K562 (cell line): ENCODE measurements around the gene PCP2. TPM values are rescaled to one million over a fixed set of nuclear protein-coding genes. Genes with fewer than 3 reads are reported as not detected.

Source experiments
- ARID2 ChIP-seq: fragments of 450-650 bp; IDR thresholded peaks from 2 replicates; pipeline ENCODE4 v1.6.1; 2017; ENCODE audit warnings: antibody characterized with exemption, mild to moderate bottlenecking
- CCAR2 ChIP-seq: fragments of 200-400 bp; formaldehyde crosslinking; IDR thresholded peaks from 2 replicates; pipeline ENCODE4 v1.6.1; 2017; ENCODE audit warnings: mild to moderate bottlenecking, low read depth, low read length
- CREBBP ChIP-seq: IDR thresholded peaks from one replicate; pipeline ENCODE4 v1.6.1; 2012; ENCODE audit warnings: low read depth, mild to moderate bottlenecking, control low read depth, inconsistent platforms, low read length
- ETV1 ChIP-seq: fragments of 450-650 bp; conservative IDR thresholded peaks from 2 replicates; pipeline ENCODE4 v1.6.1; 2016; ENCODE audit warnings: missing genetic modification characterization, control low read depth, low read depth, missing compliant biosample characterization
- EZH2 ChIP-seq: IDR thresholded peaks from 2 replicates; pipeline ENCODE4 v1.6.1; 2012; ENCODE audit warnings: low read depth, mild to moderate bottlenecking, inconsistent platforms, low read length, borderline replicate concordance
- FOXP1 ChIP-seq: sonication (generic); formaldehyde crosslinking; IDR thresholded peaks from 2 replicates; pipeline ENCODE4 v1.8.0; 2022; ENCODE audit warnings: mild to moderate bottlenecking, missing genetic modification reagents
- HOXB6 ChIP-seq: fragments of 250-450 bp; sonication (Bioruptor Pico); IDR thresholded peaks from 2 replicates; pipeline ENCODE4 v1.5.1; 2022; ENCODE audit warnings: mild to moderate bottlenecking, borderline replicate concordance
- KDM5B ChIP-seq: fragments of 200-600 bp; sonication (generic); IDR thresholded peaks from 2 replicates; pipeline ENCODE4 v1.6.1; 2012; ENCODE audit warnings: low read depth, mild to moderate bottlenecking, moderate library complexity, low read length, control low read depth, inconsistent platforms; ENCODE audit not compliant: insufficient replicate concordance
- KLF1 ChIP-seq: fragments of 450-650 bp; IDR thresholded peaks from 2 replicates; pipeline ENCODE4 v1.6.1; 2016; ENCODE audit warnings: missing genetic modification characterization, missing compliant biosample characterization
- PHB ChIP-seq: fragments of 250-450 bp; sonication (Bioruptor Pico); IDR thresholded peaks from 2 replicates; pipeline ENCODE4 v1.5.0; 2021
- POLR3G ChIP-seq: IDR thresholded peaks from 2 replicates; pipeline ENCODE4 v1.6.1; 2011; ENCODE audit not compliant: insufficient read length, insufficient replicate concordance; ENCODE audit errors: extremely low read depth
- PRDM10 ChIP-seq: fragments of 450-650 bp; IDR thresholded peaks from 2 replicates; pipeline ENCODE4 v1.6.1; 2018; ENCODE audit not compliant: partially characterized antibody
- RHOXF2B ChIP-seq: fragments of 250-450 bp; sonication (Bioruptor Pico); conservative IDR thresholded peaks from 2 replicates; pipeline ENCODE4 v1.5.1; 2021
- SAP30 ChIP-seq: fragments of 200-600 bp; sonication (generic); IDR thresholded peaks from 2 replicates; pipeline ENCODE4 v1.6.1; 2012; ENCODE audit warnings: borderline replicate concordance, low read depth, mild to moderate bottlenecking, moderate library complexity, low read length, control low read depth, inconsistent platforms; ENCODE audit not compliant: insufficient read depth, poor library complexity, severe bottlenecking
- SMARCB1 ChIP-seq: IDR thresholded peaks from 2 replicates; pipeline ENCODE4 v1.6.1; 2011; ENCODE audit warnings: improper control_type of control experiment, low read depth; ENCODE audit not compliant: insufficient read length
- SREBF2 ChIP-seq: sonication (generic); formaldehyde crosslinking; IDR thresholded peaks from 2 replicates; pipeline ENCODE4 v1.4.0; 2020; ENCODE audit warnings: mild to moderate bottlenecking, missing genetic modification reagents
- ZNF561 ChIP-seq: fragments of 450-650 bp; formaldehyde crosslinking; conservative IDR thresholded peaks from 2 replicates; pipeline ENCODE4 v1.4.0; 2020; ENCODE audit warnings: mild to moderate bottlenecking, moderate library complexity
- ZNF778 ChIP-seq: fragments of 450-650 bp; formaldehyde crosslinking; IDR thresholded peaks from 2 replicates; pipeline ENCODE4 v1.4.0; 2020; ENCODE audit warnings: mild to moderate bottlenecking, moderate library complexity
- polyA plus RNA-seq, 8 experiments: library from polyadenylated mRNA; depleted of rRNA in 4 of 8; stranded (reverse) in 5 of 8; unstranded in 3 of 8; fragments of >200 nt; fragmentation: Nextera tagmentation in 2 of 8; fragmentation: Illumina TruSeq in 1 of 8; extraction: Ambion mirVana in 2 of 8; extraction: Trizol in 1 of 8; gene quantifications; 2 replicates each; pipeline versions ENCODE4 v1.2.1 to v1.2.3, GENCODE V29; 2011 to 2014; ENCODE audit warnings: inconsistent platforms in 1 of 8, missing spikeins in 1 of 8
- total RNA-seq, 7 experiments: library from RNA; depleted of rRNA in 6 of 7; stranded (reverse); fragments of >200 nt in 6 of 7; fragmentation: Illumina TruSeq in 2 of 7; extraction: Trizol in 2 of 7; gene quantifications; 2 replicates each; pipeline versions ENCODE4 v1.2.1 to v1.2.3, GENCODE V29; 2011 to 2021; ENCODE audit warnings: low replicate concordance in 1 of 7
- TF ChIP-seq, protein P1 (sequence below): fragments of 200-800 bp; sonication (Bioruptor generic); IDR thresholded peaks from 2 replicates; pipeline ENCODE4 v1.6.1; 2016; ENCODE audit warnings: missing genetic modification characterization, missing compliant biosample characterization

PCP2 gene
- total and polyA plus RNA-seq, 9 of the 15 experiments (the other 6 are each of a cell fraction or from before 2014, with no cell fraction given) = 0.17 to 1.3 (median 0.49) TPM; not detected in 3

GRCh38 chr19:7637374-7638256, 4.1 kb upstream of the PCP2 start (continued):
- TF ChIP-seq CCAR2 = no peak
- peak; percentile 98 for TF ChIP-seq ETV1 (tag)
- TF ChIP-seq POLR3G = no peak
- TF ChIP-seq KLF1 (tag) = 0 out of 2 replicates have a peak, but pooled peaks have one; percentile 27
- no peak for TF ChIP-seq CREBBP
- TF ChIP-seq PRDM10 = no peak
- peak; percentile 59 for TF ChIP-seq SAP30
- TF ChIP-seq FOXP1 (CRISPR knock-in tag) = no peak
- TF ChIP-seq ZNF561 (CRISPR knock-in tag) = no peak
- TF ChIP-seq, protein P1, sequence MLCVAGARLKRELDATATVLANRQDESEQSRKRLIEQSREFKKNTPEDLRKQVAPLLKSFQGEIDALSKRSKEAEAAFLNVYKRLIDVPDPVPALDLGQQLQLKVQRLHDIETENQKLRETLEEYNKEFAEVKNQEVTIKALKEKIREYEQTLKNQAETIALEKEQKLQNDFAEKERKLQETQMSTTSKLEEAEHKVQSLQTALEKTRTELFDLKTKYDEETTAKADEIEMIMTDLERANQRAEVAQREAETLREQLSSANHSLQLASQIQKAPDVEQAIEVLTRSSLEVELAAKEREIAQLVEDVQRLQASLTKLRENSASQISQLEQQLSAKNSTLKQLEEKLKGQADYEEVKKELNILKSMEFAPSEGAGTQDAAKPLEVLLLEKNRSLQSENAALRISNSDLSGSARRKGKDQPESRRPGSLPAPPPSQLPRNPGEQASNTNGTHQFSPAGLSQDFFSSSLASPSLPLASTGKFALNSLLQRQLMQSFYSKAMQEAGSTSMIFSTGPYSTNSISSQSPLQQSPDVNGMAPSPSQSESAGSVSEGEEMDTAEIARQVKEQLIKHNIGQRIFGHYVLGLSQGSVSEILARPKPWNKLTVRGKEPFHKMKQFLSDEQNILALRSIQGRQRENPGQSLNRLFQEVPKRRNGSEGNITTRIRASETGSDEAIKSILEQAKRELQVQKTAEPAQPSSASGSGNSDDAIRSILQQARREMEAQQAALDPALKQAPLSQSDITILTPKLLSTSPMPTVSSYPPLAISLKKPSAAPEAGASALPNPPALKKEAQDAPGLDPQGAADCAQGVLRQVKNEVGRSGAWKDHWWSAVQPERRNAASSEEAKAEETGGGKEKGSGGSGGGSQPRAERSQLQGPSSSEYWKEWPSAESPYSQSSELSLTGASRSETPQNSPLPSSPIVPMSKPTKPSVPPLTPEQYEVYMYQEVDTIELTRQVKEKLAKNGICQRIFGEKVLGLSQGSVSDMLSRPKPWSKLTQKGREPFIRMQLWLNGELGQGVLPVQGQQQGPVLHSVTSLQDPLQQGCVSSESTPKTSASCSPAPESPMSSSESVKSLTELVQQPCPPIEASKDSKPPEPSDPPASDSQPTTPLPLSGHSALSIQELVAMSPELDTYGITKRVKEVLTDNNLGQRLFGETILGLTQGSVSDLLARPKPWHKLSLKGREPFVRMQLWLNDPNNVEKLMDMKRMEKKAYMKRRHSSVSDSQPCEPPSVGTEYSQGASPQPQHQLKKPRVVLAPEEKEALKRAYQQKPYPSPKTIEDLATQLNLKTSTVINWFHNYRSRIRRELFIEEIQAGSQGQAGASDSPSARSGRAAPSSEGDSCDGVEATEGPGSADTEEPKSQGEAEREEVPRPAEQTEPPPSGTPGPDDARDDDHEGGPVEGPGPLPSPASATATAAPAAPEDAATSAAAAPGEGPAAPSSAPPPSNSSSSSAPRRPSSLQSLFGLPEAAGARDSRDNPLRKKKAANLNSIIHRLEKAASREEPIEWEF = no peak
- TF ChIP-seq ZNF778 = no peak
- TF ChIP-seq KDM5B = peak; percentile 81
- no peak for TF ChIP-seq EZH2
- TF ChIP-seq PHB (CRISPR knock-in tag) = peak; percentile 39; the same call in 1 of the 2 replicates
- no peak for TF ChIP-seq SREBF2 (CRISPR knock-in tag)
- no peak for TF ChIP-seq ARID2
- TF ChIP-seq SMARCB1 = no peak
- TF ChIP-seq HOXB6 = no peak
- TF ChIP-seq RHOXF2B (CRISPR knock-in tag) = no peak
